IgD-negative memory B cell (primary cell): Measurements from ENCODE around the gene ANKRD2. TPM values are rescaled to one million over a fixed set of nuclear protein-coding genes. Genes with fewer than 3 reads are reported as not detected.
"Not testable (repeated sequence)": the region's sequence is repeated elsewhere in the genome, so short reads cannot be mapped to it uniquely, and the experiment has no call there.

Experiments
- H3K27ac Mint-ChIP-seq, 3 donors: one replicate each; pipeline ENCODE4 v1.8.0; 2020 to 2022; ENCODE audit warnings: mild to moderate bottlenecking in 3 of 3, mixed read lengths in 3 of 3, moderate library complexity in 1 of 3
- H3K27me3 Mint-ChIP-seq: one replicate; pipeline ENCODE4 v1.8.0; 2021; ENCODE audit warnings: mixed read lengths
- H3K36me3 Mint-ChIP-seq: one replicate; pipeline ENCODE4 v1.8.0; 2020; ENCODE audit warnings: mild to moderate bottlenecking, mixed read lengths
- H3K4me1 Mint-ChIP-seq, 3 donors: one replicate each; pipeline ENCODE4 v1.8.0; 2020 to 2022; ENCODE audit warnings: mixed read lengths in 3 of 3, mild to moderate bottlenecking in 1 of 3
- H3K4me3 Mint-ChIP-seq, 4 donors: one replicate each; pipeline ENCODE4 v1.8.0; 2020 to 2022; ENCODE audit warnings: mild to moderate bottlenecking in 4 of 4, mixed read lengths in 4 of 4, moderate library complexity in 3 of 4
- H3K9me3 Mint-ChIP-seq, 3 donors: one replicate each; pipeline ENCODE4 v1.8.0; 2020 to 2021; ENCODE audit warnings: mixed read lengths in 3 of 3, mild to moderate bottlenecking in 1 of 3
- polyA plus RNA-seq: library from polyadenylated mRNA; unstranded; fragments of 300-500 nt; fragmentation: Illumina TruSeq; gene quantifications from one replicate; pipeline ENCODE4 v1.2.3, GENCODE V29; 2021

The ANKRD2 gene, protein sequence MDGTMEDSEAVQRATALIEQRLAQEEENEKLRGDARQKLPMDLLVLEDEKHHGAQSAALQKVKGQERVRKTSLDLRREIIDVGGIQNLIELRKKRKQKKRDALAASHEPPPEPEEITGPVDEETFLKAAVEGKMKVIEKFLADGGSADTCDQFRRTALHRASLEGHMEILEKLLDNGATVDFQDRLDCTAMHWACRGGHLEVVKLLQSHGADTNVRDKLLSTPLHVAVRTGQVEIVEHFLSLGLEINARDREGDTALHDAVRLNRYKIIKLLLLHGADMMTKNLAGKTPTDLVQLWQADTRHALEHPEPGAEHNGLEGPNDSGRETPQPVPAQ
- polyA plus RNA-seq = not detected

DNA sequence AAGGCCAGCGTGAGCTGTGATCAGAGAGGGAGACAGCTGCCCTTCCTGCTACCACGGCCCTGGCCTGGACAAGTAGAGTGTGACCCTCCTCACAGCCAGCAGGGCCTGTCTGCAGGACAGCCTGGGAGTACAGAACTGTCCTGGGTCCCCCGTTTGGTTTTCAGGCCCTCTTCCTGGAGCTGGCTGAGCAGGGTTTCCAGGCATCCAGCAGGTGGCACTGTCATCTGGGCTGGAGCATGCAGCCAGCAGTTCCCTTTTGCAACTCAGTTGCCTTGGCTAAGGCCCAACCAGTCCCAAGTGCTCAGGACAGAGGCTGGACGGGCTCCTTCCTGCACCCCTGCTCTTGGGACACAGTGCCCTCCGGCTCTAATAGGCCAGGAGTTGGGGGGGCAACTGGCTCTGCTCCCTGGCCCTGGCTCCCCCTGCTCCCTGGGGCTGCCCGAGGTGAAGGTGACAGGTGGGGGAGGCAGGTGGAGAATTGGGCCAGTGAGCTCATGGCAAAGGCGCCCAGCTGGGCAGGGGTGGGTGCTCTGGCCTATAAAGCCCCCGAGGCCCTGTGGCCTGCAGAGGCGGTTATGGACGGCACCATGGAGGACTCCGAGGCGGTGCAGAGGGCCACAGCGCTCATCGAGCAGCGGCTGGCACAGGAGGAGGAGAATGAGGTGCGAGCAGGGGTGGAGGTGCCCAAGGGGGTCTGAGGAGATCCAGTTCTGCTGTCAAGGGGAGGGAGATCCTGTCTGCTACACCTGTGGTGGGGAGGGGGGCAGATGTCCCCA, at the start of gene ANKRD2:
Gene ANKRD2, plus strand, starts transcription at position 566 of the 776 bp plus-strand sequence. Its CDS starts 10 bp downstream, at position 576.
- no peak within 1 kb of the TSS for H3K27ac Mint-ChIP-seq
- H3K4me3 Mint-ChIP-seq = no peak within 1 kb of the TSS
- peaks cover 3% of the 10 kb centered on the region for H3K27me3 Mint-ChIP-seq
- H3K9me3 Mint-ChIP-seq = no peaks in the 10 kb centered on the region
- no peaks in the 10 kb centered on the region for H3K36me3 Mint-ChIP-seq
- H3K4me1 Mint-ChIP-seq = no peaks in the 10 kb centered on the region

DNA sequence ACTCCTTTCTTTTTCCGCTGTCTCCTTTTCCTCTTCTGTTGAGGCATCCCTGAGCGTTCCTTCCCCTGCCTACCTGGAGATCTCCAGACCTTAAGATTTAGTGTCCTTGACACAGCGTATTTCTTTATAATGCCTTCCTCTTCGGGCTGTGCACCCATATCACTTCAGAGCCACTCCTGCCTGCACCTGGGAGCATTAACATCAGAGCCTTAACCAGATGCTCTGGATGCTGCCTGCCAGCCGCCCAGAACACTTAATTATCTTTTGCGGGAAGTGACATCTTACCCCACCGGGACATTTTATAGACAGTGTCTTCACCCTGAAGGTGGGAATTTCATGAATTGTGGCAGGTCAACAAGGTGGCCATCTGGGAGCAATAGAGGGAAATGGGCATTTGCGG, 49.6 kb upstream of the ANKRD2 start:
- Mint-ChIP-seq H3K4me1 (no peaks in the 10 kb centered on the region), H3K27ac (no peak overlapping the region), H3K27me3 (peaks cover 14% of the 10 kb centered on the region), H3K36me3 (no peaks in the 10 kb centered on the region), H3K9me3 (no peaks in the 10 kb centered on the region), H3K4me3 (no peak overlapping the region)

DNA sequence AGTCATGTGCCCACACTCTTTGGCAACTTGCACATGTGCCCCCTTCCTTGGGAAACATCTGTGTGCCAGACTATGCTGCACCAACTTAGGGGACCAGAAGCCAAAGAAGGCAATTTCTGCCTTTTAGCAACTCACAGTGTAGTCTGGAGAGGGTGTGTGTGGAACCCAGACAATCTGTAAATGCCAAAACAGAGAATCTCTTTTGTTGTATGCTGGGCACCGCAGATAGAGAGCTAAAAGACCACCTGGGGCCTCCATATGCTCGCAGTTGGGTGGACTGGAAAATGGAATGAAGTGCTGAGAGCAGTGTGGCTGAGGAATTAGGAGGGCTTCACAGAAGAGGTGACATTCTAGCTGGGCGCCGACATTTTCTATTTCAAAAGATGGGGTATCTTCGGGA, 47.5 kb upstream of the ANKRD2 start:
- Mint-ChIP-seq H3K9me3 (no peaks in the 10 kb centered on the region), H3K27ac (no peak overlapping the region), H3K36me3 (no peaks in the 10 kb centered on the region), H3K4me3 (no peak overlapping the region), H3K4me1 (peaks cover 0 to 2% (median 0%) of the 10 kb centered on the region in 3 donors), H3K27me3 (peaks cover 13% of the 10 kb centered on the region)

DNA sequence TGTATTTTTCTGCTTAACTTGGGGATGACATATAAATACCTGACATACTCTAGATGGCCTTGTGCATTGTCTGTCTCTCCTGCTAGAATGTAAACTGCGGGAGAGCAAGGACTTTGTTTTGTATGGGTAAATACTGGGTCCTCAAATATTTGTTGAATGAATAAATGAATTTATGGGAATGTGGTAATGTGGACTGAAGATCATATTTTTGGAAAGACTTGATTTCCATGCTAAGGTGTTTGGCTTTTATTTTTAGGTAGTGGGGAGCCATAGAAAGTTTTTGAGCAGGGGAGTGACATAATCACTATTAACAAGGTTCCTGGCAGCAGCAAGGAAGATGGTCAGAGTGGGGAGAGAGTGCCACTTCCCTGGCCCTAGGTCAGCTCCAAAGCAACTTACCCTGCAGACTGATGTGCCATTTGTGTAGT, 46.9 kb upstream of the ANKRD2 start:
- Mint-ChIP-seq H3K27ac (no peak overlapping the region), H3K4me3 (no peak overlapping the region), H3K27me3 (peaks cover 13% of the 10 kb centered on the region)

DNA sequence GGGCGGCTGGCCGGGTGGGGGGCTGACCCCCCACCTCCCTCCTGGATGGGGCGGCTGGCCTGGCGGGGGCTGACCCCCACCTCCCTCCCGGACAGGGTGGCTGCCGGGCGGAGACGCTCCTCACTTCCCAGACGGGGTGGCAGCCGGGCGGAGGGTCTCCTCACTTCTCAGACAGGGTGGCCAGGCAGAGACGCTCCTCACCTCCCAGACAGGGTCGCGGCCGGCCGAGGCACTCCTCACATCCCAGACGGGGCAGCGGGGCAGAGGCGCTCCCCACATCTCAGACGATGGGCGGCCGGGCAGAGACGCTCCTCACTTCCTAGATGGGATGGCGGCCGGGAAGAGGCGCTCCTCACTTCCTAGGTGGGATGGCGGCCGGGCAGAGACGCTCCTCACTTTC, 43.7 kb upstream of the ANKRD2 start:
- not testable (repeated sequence) for H3K9me3 Mint-ChIP-seq, H3K27ac Mint-ChIP-seq, H3K36me3 Mint-ChIP-seq, H3K27me3 Mint-ChIP-seq, H3K4me1 Mint-ChIP-seq, H3K4me3 Mint-ChIP-seq

More for the DNA sequence above, 46.9 kb upstream of the ANKRD2 start:
- no peaks in the 10 kb centered on the region for H3K36me3 Mint-ChIP-seq
- peaks cover 0 to 2% (median 0%) of the 10 kb centered on the region in 3 donors for H3K4me1 Mint-ChIP-seq
- no peaks in the 10 kb centered on the region for H3K9me3 Mint-ChIP-seq

DNA sequence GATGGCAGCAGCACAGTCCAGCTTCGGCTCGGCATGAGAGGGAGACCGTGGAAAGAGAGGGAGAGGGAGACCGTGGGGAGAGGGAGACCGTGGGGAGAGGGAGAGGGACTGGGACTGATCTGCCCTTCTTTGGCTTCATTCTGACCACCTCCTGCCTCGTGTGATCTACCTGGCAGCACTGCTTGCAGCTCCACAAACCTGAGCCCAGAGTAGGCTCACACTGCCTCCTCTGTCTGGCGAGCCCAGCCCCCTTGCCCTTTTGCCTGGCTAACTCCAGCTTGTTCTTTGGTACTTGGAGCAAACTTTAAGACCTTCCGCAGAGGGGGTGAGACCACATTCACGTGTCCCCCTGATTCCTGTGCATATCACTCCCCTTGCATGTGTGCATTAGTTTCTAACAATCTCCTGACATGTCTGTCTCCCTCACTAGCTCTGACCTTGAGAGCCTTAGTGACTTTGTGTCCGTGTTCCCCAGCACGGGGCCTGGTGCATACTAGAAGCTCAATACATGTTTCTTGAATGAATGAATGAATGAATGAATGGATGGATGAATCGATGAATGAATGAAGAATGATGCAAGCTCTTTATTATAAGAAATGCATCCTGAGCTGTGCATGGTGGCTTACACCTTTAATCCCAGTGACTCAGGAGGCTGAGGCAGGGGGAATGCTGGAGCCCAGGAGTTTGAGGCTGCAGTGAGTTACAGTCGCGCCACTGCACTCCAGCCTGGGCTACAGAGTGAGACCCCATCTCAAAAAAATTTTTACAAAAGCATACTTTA, 42.7 kb upstream of the ANKRD2 start:
- Mint-ChIP-seq H3K4me1 (peaks cover 0 to 2% (median 0%) of the 10 kb centered on the region in 3 donors), H3K27ac (peak overlapping the region in 1 of 3 donors; percentile 60), H3K27me3 (peaks cover 2% of the 10 kb centered on the region), H3K4me3 (no peak overlapping the region), H3K9me3 (no peaks in the 10 kb centered on the region), H3K36me3 (no peaks in the 10 kb centered on the region)

DNA sequence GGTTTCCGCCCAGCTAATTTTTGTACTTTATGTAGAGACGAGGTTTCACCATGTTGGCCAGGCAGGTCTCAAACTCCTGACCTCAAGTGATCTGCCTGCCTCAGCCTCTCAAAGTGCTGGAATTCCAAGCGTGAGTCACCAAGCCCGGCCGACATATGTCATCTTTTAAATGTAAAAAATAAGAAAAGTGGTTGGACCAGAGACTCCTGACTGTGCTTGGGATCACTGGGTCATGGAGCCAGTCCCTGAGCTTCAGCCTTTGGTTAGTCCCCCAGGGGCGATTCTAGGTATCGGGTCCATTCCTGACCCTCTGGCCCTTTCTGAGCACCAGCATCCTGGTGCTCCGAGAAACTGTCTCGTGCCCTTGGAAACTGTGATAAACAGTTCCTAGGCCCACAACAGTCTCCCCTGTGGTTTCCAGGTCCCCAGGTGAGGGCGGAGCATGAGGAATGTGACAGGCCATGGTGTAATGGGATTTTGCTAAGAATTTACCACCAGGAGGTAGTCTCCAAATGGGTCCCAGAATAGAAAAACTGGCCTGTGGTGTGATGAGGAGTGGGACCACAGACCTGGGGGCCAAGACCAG, 41.1 kb upstream of the ANKRD2 start:
- H3K27ac Mint-ChIP-seq = no peak overlapping the region
- H3K27me3 Mint-ChIP-seq = no peaks in the 10 kb centered on the region
- peaks cover 0 to 2% (median 0%) of the 10 kb centered on the region in 3 donors for H3K4me1 Mint-ChIP-seq
- H3K36me3 Mint-ChIP-seq = peaks cover 1% of the 10 kb centered on the region
- H3K4me3 Mint-ChIP-seq = no peak overlapping the region
- no peaks in the 10 kb centered on the region for H3K9me3 Mint-ChIP-seq

DNA sequence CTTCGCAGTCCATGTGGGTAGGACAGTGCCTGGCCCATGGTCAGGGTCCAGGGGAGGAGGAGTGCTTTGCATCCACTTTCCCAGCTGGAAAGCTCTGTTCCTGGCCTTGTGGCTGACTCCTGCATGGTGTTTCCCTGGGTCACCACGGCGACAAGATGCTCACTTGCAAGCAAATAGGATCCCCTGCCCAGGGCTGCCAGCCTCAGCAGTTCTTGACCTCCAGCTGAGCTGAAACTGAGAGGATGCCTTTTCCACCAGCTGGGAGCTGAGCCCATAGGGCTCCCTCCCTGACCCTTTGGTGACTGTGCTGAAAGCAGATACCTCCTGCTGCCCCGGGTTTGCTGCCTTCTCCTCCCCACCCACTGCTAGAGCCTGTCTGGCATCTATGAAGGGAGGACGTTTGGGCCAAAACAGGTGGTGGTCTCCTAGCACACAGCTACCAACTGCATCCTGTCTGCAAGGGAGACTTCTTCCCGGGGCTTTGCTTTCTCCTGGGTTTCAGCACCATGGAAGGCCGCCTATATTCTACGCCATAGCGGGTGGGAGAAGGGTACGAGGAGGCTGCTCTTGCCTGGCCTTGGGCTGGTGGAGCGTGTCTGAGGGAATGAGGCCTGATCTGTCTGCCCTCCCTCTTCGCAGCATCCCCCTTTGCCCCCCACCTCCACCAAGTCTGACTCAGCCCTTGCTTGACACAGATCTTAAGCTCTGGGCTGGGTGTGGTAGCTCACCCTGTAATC, 39.5 kb upstream of the ANKRD2 start:
- no peak overlapping the region for H3K4me3 Mint-ChIP-seq
- peaks cover 1% of the 10 kb centered on the region for H3K36me3 Mint-ChIP-seq
- H3K27ac Mint-ChIP-seq = no peak overlapping the region
- peaks cover 0 to 2% (median 0%) of the 10 kb centered on the region in 3 donors for H3K4me1 Mint-ChIP-seq
- H3K27me3 Mint-ChIP-seq = no peaks in the 10 kb centered on the region
- H3K9me3 Mint-ChIP-seq = no peaks in the 10 kb centered on the region

DNA sequence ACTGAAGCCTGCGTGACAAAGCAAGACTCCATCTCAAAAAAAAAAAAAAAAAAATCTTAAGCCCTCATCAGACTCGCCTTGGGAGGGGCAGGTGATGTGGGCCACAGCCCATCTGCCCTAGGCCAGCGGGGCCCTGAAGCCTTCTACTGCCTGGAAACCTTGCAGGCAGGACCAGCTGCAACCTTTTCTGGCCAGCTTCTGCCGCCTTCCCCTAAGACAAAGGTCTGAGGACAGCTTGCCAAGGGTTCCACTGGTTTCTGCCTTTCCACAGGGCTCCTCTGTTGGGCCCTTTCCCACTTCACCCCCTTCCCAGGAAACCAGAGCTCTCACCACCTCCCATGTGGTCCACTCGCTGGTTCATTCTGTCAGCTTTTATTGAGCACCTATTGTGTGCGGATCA, 38.7 kb upstream of the ANKRD2 start:
- peaks cover 1% of the 10 kb centered on the region for H3K36me3 Mint-ChIP-seq
- peaks cover 0 to 2% (median 0%) of the 10 kb centered on the region in 3 donors for H3K4me1 Mint-ChIP-seq
- no peaks in the 10 kb centered on the region for H3K9me3 Mint-ChIP-seq
- H3K4me3 Mint-ChIP-seq = no peak overlapping the region
- no peak overlapping the region for H3K27ac Mint-ChIP-seq
- no peaks in the 10 kb centered on the region for H3K27me3 Mint-ChIP-seq

DNA sequence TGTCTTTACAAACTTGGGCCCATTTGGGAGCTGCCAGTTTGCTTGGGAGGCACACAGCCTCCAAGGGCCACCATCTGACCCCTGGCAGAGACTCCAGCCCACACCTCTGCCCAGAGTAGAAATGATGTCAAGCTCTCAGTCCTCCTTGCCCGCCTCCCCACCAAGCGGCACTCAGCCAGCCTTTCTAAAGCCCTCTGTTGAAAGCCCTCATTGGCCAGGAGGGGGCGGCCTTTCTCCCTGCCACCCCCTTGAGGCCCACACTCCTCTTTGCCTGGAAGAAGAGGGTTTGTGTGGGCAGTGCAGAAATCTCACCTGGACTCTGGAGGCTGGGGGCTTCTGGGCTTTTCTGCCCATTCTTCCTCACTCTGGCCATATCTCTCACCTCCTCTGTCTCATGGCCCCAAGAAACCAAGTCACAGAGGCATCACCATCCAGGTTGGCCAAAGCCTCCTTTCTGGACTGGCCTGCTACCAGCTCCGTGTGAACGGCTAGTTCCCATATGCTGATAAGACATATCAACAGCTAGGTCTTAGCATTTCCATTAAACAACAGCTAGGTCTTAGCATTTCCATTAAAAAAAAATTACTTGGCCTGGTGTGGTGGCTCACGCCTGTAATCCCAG, 37.7 kb upstream of the ANKRD2 start:
- Mint-ChIP-seq H3K4me1 (peaks cover 0 to 1% (median 0%) of the 10 kb centered on the region in 3 donors), H3K4me3 (no peak overlapping the region), H3K9me3 (no peaks in the 10 kb centered on the region), H3K27me3 (no peaks in the 10 kb centered on the region), H3K27ac (no peak overlapping the region), H3K36me3 (peaks cover 1% of the 10 kb centered on the region)

DNA sequence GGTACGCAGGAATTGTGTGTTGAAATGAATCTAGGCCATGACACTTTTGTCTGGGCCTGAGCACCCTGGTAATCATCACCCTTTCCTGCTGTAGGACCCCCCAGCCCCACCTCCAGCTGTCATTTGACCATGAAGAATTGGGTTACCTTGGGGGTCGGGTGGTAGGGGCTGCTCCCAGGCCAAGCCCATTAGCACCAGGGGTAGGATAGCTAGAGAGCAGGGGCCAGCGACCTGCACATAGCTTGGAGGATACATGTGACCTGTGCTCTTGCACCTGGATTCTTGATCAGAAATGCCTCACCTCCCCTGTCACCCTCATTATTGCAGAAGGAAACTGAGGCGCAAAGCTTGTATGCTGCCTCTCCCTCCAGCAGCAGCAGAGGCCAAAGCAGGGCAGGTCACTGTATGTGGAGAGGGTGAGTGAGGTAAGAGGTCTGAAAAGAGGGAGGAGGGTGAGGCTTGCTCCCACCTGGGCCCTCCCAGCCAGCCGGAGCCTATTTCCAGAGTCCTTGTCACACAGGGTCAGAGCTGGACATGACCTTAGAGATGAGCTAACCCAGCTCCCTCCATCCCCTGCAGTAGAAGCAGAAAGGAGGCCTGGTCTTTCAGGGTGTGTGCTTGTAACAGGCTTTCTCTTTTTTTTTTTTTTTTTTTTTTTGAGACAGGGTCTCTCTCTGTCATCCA, 35.3 kb upstream of the ANKRD2 start:
- H3K4me3 Mint-ChIP-seq = no peak overlapping the region
- no peaks in the 10 kb centered on the region for H3K4me1 Mint-ChIP-seq
- H3K36me3 Mint-ChIP-seq = peaks cover 1% of the 10 kb centered on the region
- no peaks in the 10 kb centered on the region for H3K27me3 Mint-ChIP-seq
- H3K9me3 Mint-ChIP-seq = no peaks in the 10 kb centered on the region
- no peak overlapping the region for H3K27ac Mint-ChIP-seq

DNA sequence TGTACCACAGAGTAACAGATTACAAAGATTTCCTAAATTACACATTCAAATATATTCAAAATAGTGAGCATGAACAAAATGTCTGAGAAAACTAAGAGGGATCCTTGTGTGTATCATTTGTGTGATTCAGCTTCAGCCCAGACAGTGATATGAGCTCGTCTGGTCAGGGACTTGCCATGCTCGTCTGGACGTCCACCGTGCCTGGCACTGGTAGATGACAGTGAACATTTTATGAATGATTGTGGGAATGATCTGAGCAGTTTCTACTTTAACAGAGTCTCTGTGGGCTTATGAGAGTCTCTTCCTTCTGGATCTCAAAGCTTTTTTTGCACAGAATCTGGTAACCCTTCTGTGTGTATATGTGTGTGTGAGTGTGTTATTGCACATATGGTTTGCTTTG, 34.2 kb upstream of the ANKRD2 start:
- H3K4me1 Mint-ChIP-seq = no peaks in the 10 kb centered on the region
- peaks cover 3% of the 10 kb centered on the region for H3K36me3 Mint-ChIP-seq
- H3K27ac Mint-ChIP-seq = no peak overlapping the region
- H3K27me3 Mint-ChIP-seq = no peaks in the 10 kb centered on the region
- H3K4me3 Mint-ChIP-seq = no peak overlapping the region
- H3K9me3 Mint-ChIP-seq = no peaks in the 10 kb centered on the region

DNA sequence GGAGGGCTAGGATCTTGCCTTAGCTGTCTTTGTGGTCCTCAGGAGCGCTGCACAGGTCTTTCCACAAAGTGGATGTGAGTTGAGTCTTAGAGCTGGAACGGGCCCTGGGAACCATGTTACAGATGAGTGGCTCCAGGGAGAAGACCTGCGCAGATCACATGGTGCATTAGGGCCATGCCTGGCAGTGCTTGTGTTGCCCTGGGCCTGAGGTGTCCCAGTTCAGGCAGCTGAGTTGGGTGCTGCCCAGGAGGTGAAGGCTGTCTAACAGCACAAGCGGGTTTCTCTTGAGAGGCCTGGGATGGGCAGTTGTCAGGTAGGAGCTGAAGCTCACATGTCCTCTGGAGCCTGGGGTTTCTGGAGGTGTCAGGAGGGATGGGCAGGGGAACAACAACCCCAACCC, 33.7 kb upstream of the ANKRD2 start:
- Mint-ChIP-seq H3K4me1 (no peaks in the 10 kb centered on the region), H3K27me3 (no peaks in the 10 kb centered on the region), H3K4me3 (no peak overlapping the region), H3K9me3 (no peaks in the 10 kb centered on the region), H3K36me3 (peaks cover 3% of the 10 kb centered on the region), H3K27ac (no peak overlapping the region)
